Colonic mucosa (tissue), 4 donors: ENCODE measurements around the gene HEXD. TPM values are rescaled to one million over a fixed set of nuclear protein-coding genes. Genes with fewer than 3 reads are reported as not detected.

Experiments
- DNase-seq: peaks from one replicate; pipeline ENCODE4 v3.0.0-alpha.2; 2020
- H3K27ac ChIP-seq: fragments of 200-600 bp; one replicate; pipeline ENCODE4 v1.8.0; 2021
- H3K27me3 ChIP-seq: fragments of 200-600 bp; one replicate; pipeline ENCODE4 v1.8.0; 2021
- H3K36me3 ChIP-seq: fragments of 200-600 bp; one replicate; pipeline ENCODE4 v1.8.0; 2021
- H3K4me1 ChIP-seq: fragments of 200-600 bp; one replicate; pipeline ENCODE4 v1.8.0; 2021; ENCODE audit warnings: mild to moderate bottlenecking
- H3K4me3 ChIP-seq: fragments of 200-600 bp; one replicate; pipeline ENCODE4 v1.8.0; 2021
- H3K9ac ChIP-seq, 2 donors: one replicate each; pipeline ENCODE4 v1.7.0; 2013; ENCODE audit warnings: control low read depth in 2 of 2, low read depth in 2 of 2, low read length in 2 of 2
- H3K9me3 ChIP-seq: fragments of 200-600 bp; one replicate; pipeline ENCODE4 v1.8.0; 2021
- CTCF ChIP-seq: fragments of 200-600 bp; IDR thresholded peaks from one replicate; pipeline ENCODE4 v1.8.0; 2022; ENCODE audit warnings: antibody characterized with exemption, mild to moderate bottlenecking
- intact Hi-C: fragments of 100-400 bp; cut with DNase I; formaldehyde crosslinking; loops from one replicate; pipeline ENCODE4 v1.14.1; 2022
- total RNA-seq, 2 donors: library from RNA; stranded (reverse); fragmentation: NEBNext Ultra II Directional in 1 of 2; extraction: Animal tissue kit (Norgen Biotek cat#: 25700) in 1 of 2; gene quantifications; one replicate each; pipeline ENCODE4 v1.2.1, GENCODE V29; 2021
- donor health status: healthy.
- donor health status: DM: no; HTN: no; CAD: no.
- donor health status: DM: no; HTN: no; CAD: no.

Gene HEXD
- total RNA-seq, 2 donors from 2014 or later = 26.3 to 31.4 TPM

GRCh38 chr17:82440991-82441627 lies 23.0 kb downstream of the HEXD start:
- Histone ChIP-seq H3K36me3 (no peaks in the 10 kb centered on the region), H3K9me3 (no peaks in the 10 kb centered on the region), H3K4me1 (no peaks in the 10 kb centered on the region), H3K27ac (no peak overlapping the region), H3K9ac (no peak overlapping the region), H3K4me3 (no peak overlapping the region), H3K27me3 (no peaks in the 10 kb centered on the region)
- intact Hi-C loops = no loop called here
- no peak for DNase-seq
- TF ChIP-seq CTCF = no peak

- Histone ChIP-seq H3K27me3 (no peaks in the 10 kb centered on the region), H3K9ac (no peak overlapping the region), H3K27ac (no peak overlapping the region), H3K36me3 (no peaks in the 10 kb centered on the region), H3K4me1 (no peaks in the 10 kb centered on the region), H3K9me3 (no peaks in the 10 kb centered on the region), H3K4me3 (no peak overlapping the region)
- intact Hi-C loops = no loop called here
- no peak for DNase-seq
- no peak for TF ChIP-seq CTCF
Observed at GRCh38 chr17:82441691-82442487, 23.7 kb downstream of the HEXD start.

- H3K27me3 ChIP-seq = no peaks in the 10 kb centered on the region
- no peaks in the 10 kb centered on the region for H3K4me1 ChIP-seq
- DNase-seq = no peak
- no peaks in the 10 kb centered on the region for H3K36me3 ChIP-seq
- intact Hi-C loops = no loop called here
- no peak overlapping the region for H3K27ac ChIP-seq
- H3K9me3 ChIP-seq = no peaks in the 10 kb centered on the region
- H3K9ac ChIP-seq = no peak overlapping the region
- no peak overlapping the region for H3K4me3 ChIP-seq
- no peak for TF ChIP-seq CTCF
Observed at GRCh38 chr17:82442643-82443464, 24.7 kb downstream of the HEXD start.

GRCh38 chr17:82443465-82444283 lies 25.5 kb downstream of the HEXD start:
- Histone ChIP-seq H3K36me3 (no peaks in the 10 kb centered on the region), H3K9ac (no peak overlapping the region)
- DNase-seq = no peak

More at GRCh38 chr17:82443465-82444283, 25.5 kb downstream of the HEXD start:
- Histone ChIP-seq H3K27ac (no peak overlapping the region), H3K4me3 (no peak overlapping the region), H3K4me1 (no peaks in the 10 kb centered on the region), H3K27me3 (no peaks in the 10 kb centered on the region), H3K9me3 (no peaks in the 10 kb centered on the region)
- no peak for TF ChIP-seq CTCF
- intact Hi-C loops = no loop called here
